Lower leg skin (tissue), 4 donors: Measurements from ENCODE around the gene MC2R. TPM values are rescaled to one million over a fixed set of nuclear protein-coding genes. Genes with fewer than 3 reads are reported as not detected.

ENCODE experiments used
- DNase-seq, 2 donors: peaks; one replicate each; pipeline ENCODE4 v3.0.0-alpha.2; 2019; ENCODE audit warnings: low spot score in 2 of 2
- H3K4me3 ChIP-seq: fragments of 200-600 bp; sonication (generic); 2 replicates; pipeline ENCODE4 v1.5.1; 2017; ENCODE audit warnings: mild to moderate bottlenecking, low read depth; ENCODE audit not compliant: poor library complexity, severe bottlenecking
- POLR2A ChIP-seq, 2 donors: fragments of 450-650 bp; IDR thresholded peaks; one replicate each; pipeline ENCODE4 v1.6.1; 2016 to 2017; ENCODE audit warnings: antibody characterized with exemption in 2 of 2, mild to moderate bottlenecking in 1 of 2, moderate library complexity in 1 of 2
- WGBS, 2 donors: methylation state at CpG; one replicate each; pipeline ENCODE4 v1.1.5; 2018; 5-methylcytosine and 5-hydroxymethylcytosine counted together
- intact Hi-C: fragments of 100-400 bp; cut with DNase I; formaldehyde crosslinking; loops from one replicate; pipeline ENCODE4 v1.15.0; 2023; ENCODE audit warnings: low total_unique reads
- total RNA-seq, 4 donors: library from RNA; depleted of rRNA; stranded (reverse); fragments of >200 nt; gene quantifications; one replicate each; pipeline ENCODE4 v1.1.0, GENCODE V29; 2016
- TF ChIP-seq, protein P1 (sequence below), 3 donors: fragments of 450-650 bp; IDR thresholded peaks; one replicate each; pipeline ENCODE4 v1.5.1; 2016; ENCODE audit warnings: antibody characterized with exemption in 3 of 3, mild to moderate bottlenecking in 3 of 3, moderate library complexity in 2 of 3

Gene MC2R
- total RNA-seq, 4 donors from 2014 or later, result not detected

DNA sequence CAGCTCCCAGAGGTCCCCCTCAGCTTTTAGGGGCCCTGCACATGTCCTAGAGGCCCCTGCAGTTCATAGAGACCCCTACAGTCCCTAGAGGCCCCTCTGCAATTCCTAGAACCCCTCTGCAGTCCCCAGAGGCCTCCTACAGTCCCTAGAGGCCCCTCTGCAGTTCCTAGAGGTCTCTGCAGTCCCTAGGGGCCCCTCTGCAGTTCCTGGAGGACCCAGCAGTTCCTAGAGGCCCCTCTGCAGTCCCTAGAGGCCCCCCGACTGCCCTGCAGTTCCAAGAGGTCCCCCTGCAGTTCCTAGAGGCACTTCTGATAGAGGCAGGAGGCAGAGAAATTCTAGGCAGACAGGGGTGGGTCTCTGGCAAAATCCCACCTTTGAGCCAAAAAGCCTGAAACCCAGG is 35.4 kb downstream of the MC2R start:
- no peak for DNase-seq
- intact Hi-C loops, result no loop called here
- H3K4me3 ChIP-seq, result no peak overlapping the region
- TF ChIP-seq, protein P1, sequence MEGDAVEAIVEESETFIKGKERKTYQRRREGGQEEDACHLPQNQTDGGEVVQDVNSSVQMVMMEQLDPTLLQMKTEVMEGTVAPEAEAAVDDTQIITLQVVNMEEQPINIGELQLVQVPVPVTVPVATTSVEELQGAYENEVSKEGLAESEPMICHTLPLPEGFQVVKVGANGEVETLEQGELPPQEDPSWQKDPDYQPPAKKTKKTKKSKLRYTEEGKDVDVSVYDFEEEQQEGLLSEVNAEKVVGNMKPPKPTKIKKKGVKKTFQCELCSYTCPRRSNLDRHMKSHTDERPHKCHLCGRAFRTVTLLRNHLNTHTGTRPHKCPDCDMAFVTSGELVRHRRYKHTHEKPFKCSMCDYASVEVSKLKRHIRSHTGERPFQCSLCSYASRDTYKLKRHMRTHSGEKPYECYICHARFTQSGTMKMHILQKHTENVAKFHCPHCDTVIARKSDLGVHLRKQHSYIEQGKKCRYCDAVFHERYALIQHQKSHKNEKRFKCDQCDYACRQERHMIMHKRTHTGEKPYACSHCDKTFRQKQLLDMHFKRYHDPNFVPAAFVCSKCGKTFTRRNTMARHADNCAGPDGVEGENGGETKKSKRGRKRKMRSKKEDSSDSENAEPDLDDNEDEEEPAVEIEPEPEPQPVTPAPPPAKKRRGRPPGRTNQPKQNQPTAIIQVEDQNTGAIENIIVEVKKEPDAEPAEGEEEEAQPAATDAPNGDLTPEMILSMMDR (IDR thresholded peaks at IDR 0.05), result no peak
- TF ChIP-seq POLR2A (IDR thresholded peaks at IDR 0.05), result no peak
- WGBS, 2 donors, result 73% methylated on average over 1 of the region's 1 CpG; no CpG with 5 or more reads in 1 of the 2 donors

DNA sequence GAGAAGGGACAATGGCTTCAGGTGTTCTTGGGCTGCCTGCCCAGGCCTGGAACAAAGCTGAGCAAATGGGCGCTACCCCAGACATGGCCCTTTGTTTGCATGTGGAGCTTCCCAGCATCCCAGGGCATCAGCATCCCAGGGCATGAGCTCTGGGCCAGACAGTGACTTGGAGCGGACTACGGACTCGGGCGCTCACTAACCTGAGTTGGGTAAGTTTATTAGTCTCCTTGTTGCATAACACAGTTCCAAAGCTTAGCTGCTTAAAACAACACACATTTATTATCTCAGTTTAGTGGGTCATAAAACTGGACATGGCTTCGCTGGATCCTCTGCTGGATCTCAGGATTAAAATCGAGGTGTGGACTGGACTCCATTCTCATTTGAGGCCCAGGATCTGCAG is 35.8 kb downstream of the MC2R start:
- no peak for DNase-seq
- 92% methylated on average over 7 of the region's 7 CpGs for WGBS, 2 donors
- H3K4me3 ChIP-seq, result no peak overlapping the region
- no peak for TF ChIP-seq POLR2A (IDR thresholded peaks at IDR 0.05)
- TF ChIP-seq, protein P1 (IDR thresholded peaks at IDR 0.05), result no peak
- intact Hi-C loops, result no loop called here

DNA sequence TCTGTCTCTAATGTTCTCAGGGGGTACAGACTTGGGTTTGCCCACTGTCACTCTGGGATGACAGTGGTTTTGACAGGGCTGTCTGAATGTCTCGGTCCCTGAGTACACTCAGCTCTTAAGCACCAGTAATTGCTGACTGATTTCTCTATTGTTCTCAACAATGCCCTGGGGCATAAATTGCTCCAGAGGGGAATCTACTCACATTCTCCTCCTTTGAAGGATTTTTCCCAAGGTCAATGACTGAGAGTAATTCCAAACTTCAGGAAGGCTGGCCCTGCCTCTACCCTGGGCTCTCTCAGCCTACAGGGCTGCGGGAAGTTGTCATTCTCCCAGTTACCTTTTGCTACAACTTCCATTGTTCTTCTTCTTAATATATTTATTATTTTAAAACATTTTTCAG is 36.5 kb downstream of the MC2R start:
- H3K4me3 ChIP-seq, result no peak overlapping the region
- 71 to 85% methylated on average over 2 of the region's 2 CpGs for whole genome bisulfite sequencing, 2 donors
- TF ChIP-seq, protein P1 (IDR thresholded peaks at IDR 0.05), result no peak
- TF ChIP-seq POLR2A (IDR thresholded peaks at IDR 0.05), result no peak
- intact Hi-C loops, result no loop called here
- no peak for DNase-seq

DNA sequence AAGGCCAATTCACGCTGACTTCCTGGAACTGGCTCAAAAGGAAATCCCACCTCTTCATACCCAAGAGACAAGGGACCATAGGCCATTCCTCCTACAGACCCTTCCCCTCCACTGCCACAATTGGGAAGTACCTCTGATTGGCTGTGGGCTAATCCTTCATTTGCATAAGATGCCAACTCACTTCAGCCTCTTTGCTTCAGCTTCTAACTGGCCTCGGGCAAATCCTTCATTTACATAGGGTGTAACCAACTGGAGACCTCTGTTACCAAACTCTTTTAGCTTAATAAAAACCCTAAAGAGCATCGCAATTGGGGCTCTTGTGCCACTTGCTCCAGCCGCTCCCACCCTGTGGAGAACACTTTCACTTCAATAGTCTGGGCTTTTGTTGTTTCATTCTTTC is 38.2 kb downstream of the MC2R start:
- TF ChIP-seq, protein P1 (IDR thresholded peaks at IDR 0.05), result no peak
- TF ChIP-seq POLR2A (IDR thresholded peaks at IDR 0.05), result no peak
- 72 to 78% methylated on average over 4 of the region's 4 CpGs for WGBS, 2 donors
- intact Hi-C loops, result no loop called here
- DNase-seq, result no peak
- no peak overlapping the region for H3K4me3 ChIP-seq

DNA sequence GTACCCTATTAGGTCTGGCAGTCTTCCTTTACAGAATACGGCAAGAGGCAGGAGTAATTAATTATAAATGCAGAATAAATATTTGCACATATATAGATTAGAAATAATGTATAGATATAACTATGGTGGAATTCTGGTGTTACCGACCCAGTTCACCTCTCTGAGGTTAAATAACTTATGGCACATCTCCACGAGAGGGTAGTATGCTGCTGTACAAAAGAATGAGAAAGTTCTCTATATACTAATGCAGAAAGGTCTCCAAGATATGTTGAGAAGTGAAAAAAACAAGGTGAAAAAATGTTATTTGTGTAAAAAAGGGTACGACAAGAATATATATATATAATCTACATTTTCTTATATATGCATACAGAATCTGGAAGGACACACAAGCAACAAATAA is 40.8 kb downstream of the MC2R start:
- no peak overlapping the region for H3K4me3 ChIP-seq
- DNase-seq, result no peak
- intact Hi-C loops, result no loop called here
- no peak for TF ChIP-seq POLR2A (IDR thresholded peaks at IDR 0.05)
- TF ChIP-seq, protein P1 (IDR thresholded peaks at IDR 0.05), result no peak
- 80 to 84% methylated on average over 4 of the region's 4 CpGs for WGBS, 2 donors

DNA sequence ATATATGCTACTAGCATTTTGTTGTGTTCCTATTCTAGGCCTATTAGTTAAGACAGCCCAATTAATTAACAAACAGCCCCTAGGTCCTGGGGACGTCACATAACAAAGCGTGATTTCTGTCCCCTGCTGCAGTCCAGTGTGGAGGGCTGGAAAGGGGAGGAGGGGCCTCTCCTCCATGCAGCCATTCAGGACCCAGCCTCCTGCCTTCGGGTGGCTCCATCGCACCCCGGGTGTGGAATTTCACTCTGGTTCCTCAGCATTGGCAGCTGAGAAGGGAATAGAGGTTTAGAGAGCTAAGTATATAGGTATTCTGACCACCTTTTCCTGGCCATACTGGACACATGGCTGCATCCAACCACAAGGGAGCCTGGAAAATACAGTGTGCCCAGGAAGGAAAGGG is 42.4 kb downstream of the MC2R start:
- TF ChIP-seq, protein P1 (IDR thresholded peaks at IDR 0.05), result no peak
- TF ChIP-seq POLR2A (IDR thresholded peaks at IDR 0.05), result no peak
- 65 to 83% methylated on average over 5 of the region's 5 CpGs for WGBS, 2 donors
- intact Hi-C loops, result no loop called here

More for the DNA sequence above, 42.4 kb downstream of the MC2R start:
- H3K4me3 ChIP-seq, result no peak overlapping the region
- no peak for DNase-seq
